H1 (cell line): ENCODE data around the gene U2AF1L4. TPM values are rescaled to one million over a fixed set of nuclear protein-coding genes. Genes with fewer than 3 reads are reported as not detected.

Experiments used
- POLR2AphosphoS5 ChIP-seq: IDR thresholded peaks from 2 replicates; pipeline ENCODE4 v1.6.1; 2011; ENCODE audit warnings: low read depth, low read length
- SUZ12 ChIP-seq: fragments of 200-600 bp; sonication (generic); IDR thresholded peaks from 2 replicates; pipeline ENCODE4 v1.6.1; 2012; ENCODE audit warnings: mild to moderate bottlenecking, inconsistent platforms, low read length, moderate library complexity, mixed read lengths
- polyA plus RNA-seq, 7 experiments: library from polyadenylated mRNA; depleted of rRNA in 3 of 7; stranded (reverse) in 5 of 7; unstranded in 2 of 7; fragments of >200 nt in 5 of 7; fragments of 200-250 nt in 2 of 7; gene quantifications; 1 replicate in 5 of 7; 2 replicates in 1 of 7; 4 replicates in 1 of 7; pipeline versions ENCODE4 v1.2.1 to v1.2.3, GENCODE V29; 2011 to 2013; ENCODE audit warnings: missing spikeins in 2 of 7, mixed read lengths in 2 of 7
- total RNA-seq: library from RNA; stranded (reverse); fragmentation: NEBNext Ultra II Directional; extraction: Animal tissue kit (Norgen Biotek cat#: 25700); gene quantifications from 2 replicates; pipeline ENCODE4 v1.2.1, GENCODE V29; 2021

Gene U2AF1L4
- total and polyA plus RNA-seq, 2 of the 8 experiments (the other 6 are each of a cell fraction or from before 2014, with no cell fraction given), result 15.1 to 32.7 TPM

DNA sequence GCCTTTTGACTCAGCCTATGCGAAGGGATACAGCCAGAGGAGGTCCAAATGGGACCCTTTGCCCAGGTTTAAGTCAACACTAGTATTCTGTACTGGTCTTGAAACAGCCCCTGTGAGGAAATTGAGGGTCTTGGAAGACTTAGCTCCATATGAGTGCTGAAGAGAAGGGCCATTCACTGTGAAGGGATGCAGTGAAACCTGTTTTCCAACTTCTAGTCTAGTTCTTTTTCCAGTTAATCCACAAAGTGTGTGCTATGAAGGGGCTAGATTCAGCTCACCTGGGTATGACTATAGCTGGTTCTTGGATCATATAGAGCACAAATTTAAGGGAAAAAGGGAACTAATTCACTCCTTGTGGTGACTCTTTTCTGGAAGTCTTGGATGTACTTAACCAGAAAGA lies 36.8 kb downstream of the U2AF1L4 start (continued):
- TF ChIP-seq SUZ12 (no peak), POLR2AphosphoS5 (no peak)
